T-helper 2 cell treated with Interferon-gamma antibody and Interleukin-4, amounts not matched to agents 5 μg/mL and 100 μg/mL, for 36 hours (primary cell): ENCODE data around the gene TEAD3.
A peak's percentile ranks its signal among the peaks of the same experiment; 100 is the strongest.
"Not testable (repeated sequence)": the region's sequence is repeated elsewhere in the genome, so short reads cannot be mapped to it uniquely, and the experiment has no call there.

Experiments used
- DNase-seq: peaks from one replicate; pipeline ENCODE4 v3.0.0; 2021; ENCODE audit warnings: low spot score
- H3K27ac Mint-ChIP-seq: one replicate; pipeline ENCODE4 v1.8.0; 2021; ENCODE audit warnings: mild to moderate bottlenecking, mixed read lengths
- H3K27me3 Mint-ChIP-seq: one replicate; pipeline ENCODE4 v1.8.0; 2021; ENCODE audit warnings: low read depth, mixed read lengths
- H3K36me3 Mint-ChIP-seq: one replicate; pipeline ENCODE4 v1.8.0; 2021; ENCODE audit warnings: low read depth, mixed read lengths
- H3K4me1 Mint-ChIP-seq: one replicate; pipeline ENCODE4 v1.8.0; 2021; ENCODE audit warnings: low read depth, mixed read lengths
- H3K4me3 Mint-ChIP-seq: one replicate; pipeline ENCODE4 v1.8.0; 2022; ENCODE audit warnings: mild to moderate bottlenecking, moderate library complexity, mixed read lengths
- H3K9me3 Mint-ChIP-seq: one replicate; pipeline ENCODE4 v1.8.0; 2021; ENCODE audit warnings: mixed read lengths

TEAD3 gene

DNA sequence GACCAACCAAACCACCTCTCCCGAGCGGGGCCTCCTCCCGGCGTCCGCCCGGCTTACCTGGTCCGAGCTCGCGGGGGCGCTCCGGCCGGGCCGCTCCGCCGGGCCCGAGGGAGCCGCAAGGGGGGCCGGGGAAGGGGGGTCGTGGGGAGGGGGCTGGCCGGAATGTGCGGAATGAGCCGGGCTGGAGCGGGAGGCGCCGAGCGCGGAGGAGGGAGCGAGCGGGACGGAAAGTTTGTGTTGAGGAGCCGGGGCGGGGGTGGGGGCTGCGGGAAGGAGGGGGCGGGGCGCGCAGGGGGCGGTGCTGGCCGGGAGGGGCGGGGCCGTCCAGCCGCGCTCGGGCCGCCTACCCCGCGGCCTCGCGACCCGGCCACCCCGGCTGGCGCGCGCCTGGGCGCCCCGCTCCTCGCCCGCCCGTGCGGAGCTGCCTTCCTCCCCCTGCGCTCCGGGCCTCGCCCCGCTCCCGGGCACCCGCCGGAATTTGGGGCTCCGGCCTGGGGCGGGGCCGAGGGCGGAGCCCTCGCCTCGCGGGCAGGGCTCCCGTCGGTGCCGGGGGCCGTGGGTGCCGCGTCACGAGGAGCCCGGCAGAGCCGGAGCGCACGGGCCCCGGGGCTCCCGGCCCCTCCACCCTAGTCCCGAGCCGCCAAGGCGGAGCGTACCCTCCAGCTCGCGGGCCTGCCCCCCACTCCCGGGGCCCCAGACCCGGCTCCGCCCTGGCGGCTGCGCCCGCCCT lies at the start of gene TEAD3:
Gene TEAD3 (minus strand): TSS at position 239 of the 730 bp plus-strand sequence.
- Mint-ChIP-seq H3K36me3 (no peaks in the 10 kb centered on the region), H3K4me3 (peak within 1 kb of the TSS; percentile 71), H3K27ac (no peak within 1 kb of the TSS), H3K9me3 (no peaks in the 10 kb centered on the region), H3K27me3 (peaks cover 51% of the 10 kb centered on the region), H3K4me1 (peaks cover 5% of the 10 kb centered on the region)
- DNase-seq: peak; percentile 64

DNA sequence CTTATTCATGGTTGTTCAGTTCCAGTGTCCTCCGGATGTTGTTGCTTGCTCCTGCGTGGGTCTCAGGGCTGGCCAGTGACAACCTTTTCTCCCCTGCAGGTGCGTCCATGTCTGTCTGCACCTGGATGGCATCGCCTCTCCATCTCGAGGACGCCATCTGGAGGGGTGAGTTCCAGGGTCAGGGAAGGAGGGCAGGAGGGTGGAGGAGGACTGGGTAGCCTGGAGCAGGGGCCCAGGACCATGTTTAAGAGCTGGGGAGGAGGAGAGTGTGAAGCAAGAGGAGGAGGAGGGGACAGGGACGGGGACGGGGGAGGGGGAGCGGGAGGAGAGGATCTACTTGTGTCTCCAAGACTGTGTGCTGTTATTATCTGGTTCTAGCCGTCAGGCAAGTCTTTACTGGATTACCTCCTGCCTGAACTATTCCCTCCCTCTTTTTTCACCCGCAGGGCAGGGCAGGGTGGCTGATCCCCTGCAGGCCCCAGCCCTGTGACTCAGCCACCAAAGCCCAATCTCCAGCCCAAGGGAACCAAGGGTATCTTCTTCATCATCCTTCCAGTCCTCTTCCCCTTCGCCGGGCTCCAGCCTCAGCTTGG lies 48.0 kb upstream of the TEAD3 start:
- H3K4me1 Mint-ChIP-seq: peaks cover 2% of the 10 kb centered on the region
- no peak for DNase-seq
- H3K27me3 Mint-ChIP-seq: peaks cover 4% of the 10 kb centered on the region
- no peak overlapping the region for H3K27ac Mint-ChIP-seq
- H3K4me3 Mint-ChIP-seq: no peak overlapping the region
- peaks cover 3% of the 10 kb centered on the region for H3K9me3 Mint-ChIP-seq
- peaks cover 2% of the 10 kb centered on the region for H3K36me3 Mint-ChIP-seq

DNA sequence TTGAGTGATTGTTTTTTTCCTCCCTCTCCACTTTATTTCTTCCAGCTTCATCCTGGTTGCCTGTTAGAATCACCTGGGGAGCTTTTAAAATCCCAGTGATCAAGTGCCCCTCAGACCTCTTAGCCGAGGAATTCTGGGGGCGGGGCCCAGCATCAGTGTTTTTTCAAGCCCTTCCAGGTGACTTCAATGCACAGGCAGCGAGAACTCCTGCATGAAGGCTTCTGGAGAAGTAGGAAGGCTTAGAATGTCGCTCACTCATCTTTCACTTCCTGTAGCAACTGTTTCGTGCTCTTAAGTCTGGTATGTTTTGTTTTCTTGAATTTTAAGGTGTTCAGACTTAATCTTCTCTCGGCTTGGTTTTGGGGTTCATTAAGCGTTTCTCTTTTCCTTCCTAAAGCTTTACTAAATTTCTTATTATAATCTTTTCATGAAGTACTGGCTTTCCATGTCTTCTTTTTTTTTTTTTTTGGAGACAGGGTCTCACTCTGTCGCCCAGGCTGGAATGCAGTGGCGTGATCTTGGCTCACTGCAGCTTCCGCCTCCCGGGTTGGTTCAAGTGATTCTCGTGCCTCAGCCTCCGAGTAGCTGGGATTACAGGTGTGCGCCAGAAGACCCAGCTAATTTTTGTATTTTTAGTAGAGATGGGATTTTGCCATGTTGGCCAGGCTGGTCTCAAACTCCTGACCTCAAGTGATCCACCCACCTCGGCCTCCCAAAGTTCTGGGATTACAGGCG lies 46.7 kb upstream of the TEAD3 start:
- Mint-ChIP-seq H3K4me3 (no peak overlapping the region), H3K36me3 (no peaks in the 10 kb centered on the region), H3K9me3 (no peaks in the 10 kb centered on the region), H3K4me1 (peaks cover 2% of the 10 kb centered on the region), H3K27ac (no peak overlapping the region), H3K27me3 (peaks cover 4% of the 10 kb centered on the region)
- DNase-seq: no peak

DNA sequence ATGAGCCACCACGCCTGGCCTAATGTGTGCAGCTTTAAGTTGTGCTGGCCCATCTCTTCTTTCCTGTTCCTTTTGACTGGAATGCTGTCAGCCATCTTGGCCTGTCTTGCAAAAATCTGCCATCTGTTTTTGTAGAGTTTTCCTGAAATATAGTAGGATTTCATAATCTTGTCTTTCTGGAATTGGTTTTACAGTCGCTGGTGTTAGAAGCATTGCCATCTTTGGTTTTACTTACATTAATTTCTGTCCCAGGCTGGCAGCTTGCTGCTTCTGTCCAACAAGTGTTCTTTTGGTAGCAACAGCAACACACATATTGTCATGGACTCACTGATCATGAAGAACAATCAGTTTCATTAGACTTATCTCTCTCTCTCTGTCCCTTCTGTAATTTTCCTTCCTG lies 45.0 kb upstream of the TEAD3 start:
- DNase-seq: no peak
- Mint-ChIP-seq H3K9me3 (no peaks in the 10 kb centered on the region), H3K27ac (no peak overlapping the region), H3K4me1 (peaks cover 2% of the 10 kb centered on the region), H3K36me3 (no peaks in the 10 kb centered on the region), H3K27me3 (peaks cover 4% of the 10 kb centered on the region), H3K4me3 (no peak overlapping the region)

DNA sequence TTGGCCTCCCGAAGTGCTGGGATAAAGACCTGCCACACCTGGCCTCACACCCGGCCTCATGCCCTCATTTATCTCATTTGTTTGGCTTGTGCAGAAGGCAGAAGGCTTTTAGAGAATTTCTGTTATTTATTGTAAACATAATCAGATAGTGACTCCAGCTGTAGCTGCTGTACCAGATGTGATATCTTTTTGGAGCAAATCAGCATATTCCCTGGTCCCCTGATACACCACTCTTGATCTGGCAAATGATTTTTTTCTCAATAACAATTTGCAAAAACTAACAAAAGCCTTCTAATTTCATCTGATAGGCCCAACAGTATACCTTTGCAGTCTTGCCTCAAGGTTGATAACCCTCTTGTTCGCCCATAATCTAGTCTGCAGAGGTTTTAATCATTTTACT lies 42.3 kb upstream of the TEAD3 start:
- DNase-seq: no peak
- no peaks in the 10 kb centered on the region for H3K9me3 Mint-ChIP-seq
- no peak overlapping the region for H3K27ac Mint-ChIP-seq
- peaks cover 10% of the 10 kb centered on the region for H3K27me3 Mint-ChIP-seq
- H3K4me1 Mint-ChIP-seq: peaks cover 5% of the 10 kb centered on the region
- no peak overlapping the region for H3K4me3 Mint-ChIP-seq
- no peaks in the 10 kb centered on the region for H3K36me3 Mint-ChIP-seq

DNA sequence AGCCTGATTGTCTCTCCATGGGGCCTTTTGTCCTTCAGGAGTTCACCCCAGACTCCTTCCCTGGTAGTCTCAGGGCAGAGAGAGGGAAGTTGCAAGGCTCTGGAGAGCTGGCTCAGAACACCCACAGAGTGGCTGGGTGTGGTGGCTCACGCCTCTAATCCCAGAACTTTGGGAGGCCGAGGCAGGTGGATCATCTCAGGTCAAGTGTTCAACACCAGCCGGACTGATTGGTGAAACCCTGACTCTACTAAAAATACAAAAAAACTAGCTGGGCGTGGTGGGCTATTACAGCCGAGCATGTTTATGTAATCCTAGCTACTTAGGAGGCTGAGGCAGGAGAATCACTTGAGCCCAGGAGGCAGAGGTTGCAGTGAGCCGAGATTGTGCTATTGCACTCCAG lies 39.0 kb upstream of the TEAD3 start:
- H3K4me3 Mint-ChIP-seq, DNase-seq, H3K27ac Mint-ChIP-seq, H3K4me1 Mint-ChIP-seq, H3K9me3 Mint-ChIP-seq, H3K36me3 Mint-ChIP-seq: not testable (repeated sequence)
- peaks cover 18% of the 10 kb centered on the region for H3K27me3 Mint-ChIP-seq

DNA sequence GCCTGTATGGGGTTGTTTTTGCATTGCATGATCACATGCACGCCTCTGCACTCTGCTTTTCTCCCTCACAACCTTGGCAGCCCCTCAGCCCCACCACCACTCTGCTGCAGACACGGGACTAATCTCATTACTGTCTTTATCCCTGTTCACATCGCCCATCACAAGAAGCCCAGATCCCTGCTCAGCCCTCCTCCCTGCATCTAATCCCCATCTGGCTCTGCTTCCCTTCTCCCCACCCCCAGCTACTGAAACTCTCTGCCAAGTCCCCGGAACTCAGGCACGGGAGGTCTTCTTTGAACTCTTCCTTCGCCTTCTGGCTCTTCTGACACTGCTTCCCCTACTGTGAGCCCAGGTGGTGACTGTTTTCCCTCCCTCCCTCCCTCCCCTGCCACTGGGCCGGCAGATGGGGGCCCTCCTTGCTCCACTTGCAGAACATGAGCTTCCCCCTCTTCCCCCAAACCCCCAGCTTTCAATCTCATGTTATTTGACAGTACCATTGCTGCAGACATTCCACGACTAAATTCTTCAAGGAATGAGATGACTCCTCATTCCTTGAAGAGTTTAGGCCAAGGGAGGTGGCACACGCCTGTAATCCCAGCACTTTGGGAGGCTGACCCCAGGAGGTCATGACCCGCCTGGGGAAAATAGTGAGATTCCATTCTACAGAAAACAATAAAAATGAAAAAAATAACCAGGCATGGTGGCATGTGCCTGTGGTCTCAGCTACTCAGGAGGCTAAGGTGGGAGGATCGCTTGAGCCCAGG lies 37.7 kb upstream of the TEAD3 start:
- Mint-ChIP-seq H3K27ac (no peak overlapping the region), H3K36me3 (no peaks in the 10 kb centered on the region), H3K4me1 (peaks cover 3% of the 10 kb centered on the region), H3K9me3 (no peaks in the 10 kb centered on the region), H3K27me3 (peaks cover 14% of the 10 kb centered on the region), H3K4me3 (no peak overlapping the region)
- no peak for DNase-seq

DNA sequence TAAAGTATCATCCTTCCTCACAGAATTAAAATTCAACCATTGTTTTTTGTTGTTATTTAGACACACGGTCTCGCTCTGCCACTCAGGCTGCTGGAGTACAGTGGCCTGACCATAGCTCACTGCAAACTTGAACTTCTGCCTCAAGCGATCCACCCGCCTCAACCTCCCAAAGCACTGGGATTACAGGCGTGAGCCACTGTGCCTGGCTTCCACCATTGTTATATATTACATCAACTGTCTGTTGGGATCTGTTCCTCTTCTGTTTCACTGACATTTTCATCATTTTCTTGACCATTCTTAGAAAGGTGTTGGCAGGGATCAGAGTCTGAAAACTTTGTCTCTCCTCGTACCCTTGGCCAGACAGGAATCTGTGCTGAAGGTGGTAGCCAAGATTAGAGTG lies 37.1 kb upstream of the TEAD3 start:
- peaks cover 3% of the 10 kb centered on the region for H3K4me1 Mint-ChIP-seq

DNA sequence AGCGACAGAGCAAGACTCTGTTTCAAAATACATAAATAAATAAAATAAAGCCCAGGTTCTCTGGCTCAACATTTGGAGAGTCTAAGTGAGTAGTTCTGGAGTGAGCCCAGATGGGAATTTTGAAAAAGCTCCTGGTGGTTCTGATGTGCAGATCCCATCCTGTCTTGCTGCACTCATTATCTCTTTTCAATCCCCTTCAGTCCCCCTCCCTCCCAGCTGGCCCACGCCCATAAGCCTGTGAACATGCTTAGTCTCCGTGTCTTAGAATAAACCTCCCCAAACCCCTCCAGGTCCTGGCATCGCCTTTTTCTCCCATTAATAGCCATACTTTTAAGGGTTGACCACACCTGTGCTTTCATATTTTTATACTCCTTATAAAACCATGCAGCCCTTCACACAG lies 35.2 kb upstream of the TEAD3 start:
- Mint-ChIP-seq H3K9me3 (no peaks in the 10 kb centered on the region), H3K4me3 (no peak overlapping the region), H3K36me3 (no peaks in the 10 kb centered on the region), H3K27ac (no peak overlapping the region), H3K27me3 (peaks cover 19% of the 10 kb centered on the region), H3K4me1 (peaks cover 3% of the 10 kb centered on the region)
- no peak for DNase-seq

More for the DNA sequence above, 37.1 kb upstream of the TEAD3 start:
- no peaks in the 10 kb centered on the region for H3K36me3 Mint-ChIP-seq
- no peaks in the 10 kb centered on the region for H3K9me3 Mint-ChIP-seq
- DNase-seq: no peak
- peaks cover 14% of the 10 kb centered on the region for H3K27me3 Mint-ChIP-seq
- no peak overlapping the region for H3K4me3 Mint-ChIP-seq
- H3K27ac Mint-ChIP-seq: no peak overlapping the region

DNA sequence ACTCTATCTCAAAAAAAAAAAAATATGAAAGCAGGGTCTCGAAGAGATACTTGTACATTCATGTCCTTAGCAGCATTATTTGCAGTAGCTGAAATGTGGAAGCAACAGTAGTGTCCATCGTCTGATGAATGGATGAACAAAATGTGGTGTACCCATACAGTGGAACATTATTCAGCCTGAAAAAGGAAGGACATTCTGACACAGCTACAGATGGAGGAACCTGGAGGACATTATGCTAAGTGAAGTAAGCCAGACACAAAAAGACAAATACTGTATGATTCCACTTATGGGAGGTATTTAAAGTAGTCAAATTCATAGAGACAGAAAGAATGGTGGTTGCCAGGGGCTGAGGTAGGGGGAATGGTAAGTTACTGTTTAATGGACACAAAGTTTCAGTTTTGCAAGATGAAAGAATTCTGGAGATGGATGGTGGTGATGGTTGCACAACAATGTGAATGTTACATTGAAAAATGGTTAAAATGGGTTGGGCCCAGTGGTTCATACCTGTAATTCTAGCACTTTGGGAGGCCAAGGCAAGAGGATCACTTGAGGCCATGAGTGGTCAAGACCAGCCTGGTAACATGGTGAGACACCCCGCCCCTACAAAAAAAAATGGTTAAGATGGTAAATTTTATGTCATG lies 27.6 kb upstream of the TEAD3 start:
- Mint-ChIP-seq H3K27me3 (peaks cover 11% of the 10 kb centered on the region), H3K36me3 (no peaks in the 10 kb centered on the region), H3K4me3 (no peak overlapping the region), H3K9me3 (no peaks in the 10 kb centered on the region), H3K27ac (peak overlapping the region; percentile 12), H3K4me1 (peaks cover 12% of the 10 kb centered on the region)
- DNase-seq: no peak

DNA sequence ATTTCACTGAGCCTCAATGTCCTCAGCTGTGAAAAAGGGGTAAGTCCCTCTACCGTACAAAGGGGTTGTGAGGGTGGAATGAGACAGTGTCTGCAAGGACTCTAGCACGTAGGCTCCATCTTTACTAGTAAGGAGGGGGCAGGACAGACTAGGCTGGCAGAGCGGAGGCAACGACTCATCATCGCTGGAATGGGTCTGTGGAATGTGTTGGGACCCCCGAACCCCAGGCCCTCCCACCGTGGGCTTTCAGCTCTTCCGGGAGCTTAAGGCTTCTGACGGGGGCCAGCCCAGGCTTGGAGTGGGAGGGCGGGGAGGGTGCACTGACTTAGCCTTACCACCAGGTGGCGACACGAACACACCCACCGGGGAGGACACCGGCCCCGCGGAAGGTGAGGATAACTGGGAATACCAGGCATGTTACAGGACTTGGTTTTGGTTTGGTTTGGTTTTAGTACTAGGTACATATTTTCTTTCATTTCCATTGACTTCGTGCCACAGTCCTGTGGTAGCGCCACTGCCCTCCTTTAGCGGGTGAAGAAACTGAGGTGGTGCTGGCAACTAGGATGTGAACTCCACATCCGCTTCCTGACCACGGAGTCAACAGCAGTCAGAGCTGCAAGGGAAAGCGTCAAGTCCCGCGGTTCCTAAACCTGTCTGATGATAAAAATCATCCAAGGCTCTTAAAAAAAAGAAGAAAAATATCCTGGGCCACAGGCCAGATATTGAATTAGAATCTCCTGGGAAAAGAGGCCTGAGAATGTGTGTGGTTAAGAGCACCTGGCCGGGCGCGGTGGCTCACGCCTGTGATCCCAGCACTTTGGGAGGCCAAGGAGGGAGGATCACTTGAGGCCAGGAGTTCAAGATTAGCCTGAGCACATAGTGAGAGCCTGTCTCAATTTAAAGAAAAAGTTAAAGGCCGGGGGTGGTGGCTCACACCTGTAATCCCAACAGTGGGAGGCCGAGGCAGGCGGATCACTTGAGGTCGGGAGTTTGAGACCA lies 26.1 kb upstream of the TEAD3 start:
- H3K4me1 Mint-ChIP-seq: peaks cover 12% of the 10 kb centered on the region

DNA sequence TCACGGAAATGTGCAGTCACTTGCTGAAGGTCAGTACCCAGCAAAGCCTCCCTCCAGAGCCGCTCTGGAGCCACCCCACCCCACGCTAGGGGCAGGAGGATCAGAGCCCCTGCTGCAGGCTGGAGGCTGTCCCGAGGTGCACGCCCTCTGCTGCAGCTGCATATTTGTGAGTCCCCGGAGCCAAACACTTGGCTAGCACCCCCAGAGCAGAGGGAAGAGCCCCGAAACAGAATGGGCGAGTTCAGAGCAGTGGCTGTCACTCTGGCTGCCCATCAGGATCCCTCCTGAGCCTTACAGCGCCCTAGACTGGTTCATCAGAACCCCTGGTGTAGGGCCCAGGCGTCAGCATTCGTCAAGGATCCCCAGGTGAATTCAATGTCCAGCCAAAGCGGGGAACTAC lies 25.3 kb upstream of the TEAD3 start:
- Mint-ChIP-seq H3K27me3 (peaks cover 5% of the 10 kb centered on the region), H3K9me3 (no peaks in the 10 kb centered on the region), H3K27ac (no peak overlapping the region), H3K36me3 (no peaks in the 10 kb centered on the region), H3K4me1 (peaks cover 12% of the 10 kb centered on the region), H3K4me3 (no peak overlapping the region)
- no peak for DNase-seq

More for the DNA sequence above, 26.1 kb upstream of the TEAD3 start:
- no peaks in the 10 kb centered on the region for H3K9me3 Mint-ChIP-seq
- peak overlapping the region; percentile 76 for H3K4me3 Mint-ChIP-seq
- H3K27ac Mint-ChIP-seq: peak overlapping the region; percentile 69
- peak; percentile 48 for DNase-seq
- H3K27me3 Mint-ChIP-seq: peaks cover 7% of the 10 kb centered on the region
- H3K36me3 Mint-ChIP-seq: no peaks in the 10 kb centered on the region
